HG02642 (cell line): ENCODE results near the gene NGEF.
"Not testable (repeated sequence)": the region's sequence is repeated elsewhere in the genome, so short reads cannot be mapped to it uniquely, and the experiment has no call there.

Source experiments
- ATAC-seq: cut with Tn5 transposase; IDR thresholded peaks from one replicate; pipeline ENCODE4 v1.9.1; 2021; ENCODE audit warnings: mild to moderate bottlenecking; ENCODE audit not compliant: unreplicated experiment, poor library complexity

Gene NGEF

DNA sequence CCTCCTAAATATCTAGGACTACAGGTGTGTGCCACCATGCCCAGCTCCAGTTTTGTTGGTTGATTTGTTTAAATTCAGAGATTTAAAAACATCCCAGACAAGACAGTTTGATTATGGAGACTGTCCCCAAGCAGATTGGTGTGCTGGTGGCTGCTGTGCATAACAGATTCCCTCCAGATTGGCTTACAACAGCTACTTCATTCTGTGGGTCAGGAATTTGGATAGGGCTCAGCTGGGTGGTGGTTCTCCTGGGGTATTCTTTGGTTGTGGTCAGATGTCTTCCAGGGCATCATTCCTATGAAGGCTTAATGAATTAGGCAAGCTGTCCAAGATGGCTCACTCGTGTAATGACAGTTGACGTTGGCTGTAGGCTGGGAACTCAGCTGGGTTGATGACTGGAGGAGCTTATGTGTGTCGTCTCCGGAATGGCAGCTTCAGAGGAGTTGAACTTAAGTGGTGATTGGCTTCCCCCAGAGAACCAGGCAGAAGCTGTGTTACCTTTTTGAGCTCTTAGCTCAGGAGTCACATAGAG, 153.6 kb downstream of the NGEF start:
- ATAC-seq = no peak

DNA sequence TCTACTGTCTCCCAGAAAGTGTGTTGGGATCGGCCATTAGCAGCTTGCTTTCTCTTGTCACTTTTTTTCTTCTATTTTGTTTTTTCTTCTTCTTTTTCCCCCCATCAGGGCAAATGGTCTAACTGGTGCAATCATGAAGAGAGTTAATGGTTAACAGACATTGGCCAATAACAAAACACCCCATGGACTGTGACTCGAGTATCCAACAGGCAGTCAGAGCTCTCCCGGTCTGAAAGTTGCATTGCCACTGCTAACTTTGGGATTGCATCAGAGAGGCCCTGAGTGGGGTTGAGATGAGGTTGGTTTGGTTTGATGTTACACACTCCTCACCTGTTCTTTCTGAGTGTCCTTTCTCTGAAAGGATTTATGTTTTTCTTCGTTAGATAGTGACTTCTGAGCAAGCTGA, 155.9 kb downstream of the NGEF start:
- ATAC-seq = no peak

GRCh38 chr2:232854082-232854481, 159.0 kb downstream of the NGEF start:
- ATAC-seq = no peak

- ATAC-seq = no peak
Measured at GRCh38 chr2:232852676-232853075, 160.4 kb downstream of the NGEF start.

DNA sequence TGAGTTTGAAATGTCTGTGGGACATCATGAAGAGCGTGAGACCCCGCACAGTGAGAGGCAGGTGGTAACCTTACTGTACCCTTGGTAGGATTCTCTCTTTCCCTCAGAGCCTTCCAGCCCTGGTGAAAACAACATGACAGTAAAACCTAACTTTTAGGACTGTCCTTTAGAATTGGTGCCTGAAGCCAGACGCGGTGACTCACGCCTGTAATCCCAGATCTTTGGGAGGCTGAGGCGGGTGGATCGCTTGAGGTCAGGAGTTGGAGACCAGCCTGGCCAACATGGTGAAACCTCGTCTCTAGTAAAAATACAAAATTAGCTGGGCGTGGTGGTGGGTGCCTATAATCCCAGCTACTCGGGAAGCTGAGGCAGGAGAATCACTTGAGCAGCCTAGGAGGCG, 161.0 kb downstream of the NGEF start:
- ATAC-seq = not testable (repeated sequence)

GRCh38 chr2:232850039-232850438, 163.0 kb downstream of the NGEF start:
- ATAC-seq = no peak

DNA sequence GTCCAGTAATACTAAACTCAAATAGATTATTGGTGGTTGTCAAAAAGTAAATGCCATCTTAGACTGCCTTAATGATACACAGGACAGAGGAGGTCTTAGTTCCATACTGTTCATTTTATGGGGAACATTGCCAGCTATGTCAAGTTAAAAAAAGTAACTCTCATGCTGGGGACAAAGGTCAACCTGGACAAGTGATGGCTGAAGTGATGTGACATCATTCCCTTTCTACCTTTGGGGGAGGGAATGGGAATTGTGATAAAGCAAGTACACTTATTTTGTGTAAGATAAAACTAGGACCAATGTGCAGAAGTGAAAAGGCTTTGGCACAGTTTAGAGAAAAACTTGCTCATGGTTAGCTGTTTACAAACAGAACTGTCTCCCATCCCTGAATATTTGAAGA, 167.0 kb downstream of the NGEF start:
- ATAC-seq = no peak

DNA sequence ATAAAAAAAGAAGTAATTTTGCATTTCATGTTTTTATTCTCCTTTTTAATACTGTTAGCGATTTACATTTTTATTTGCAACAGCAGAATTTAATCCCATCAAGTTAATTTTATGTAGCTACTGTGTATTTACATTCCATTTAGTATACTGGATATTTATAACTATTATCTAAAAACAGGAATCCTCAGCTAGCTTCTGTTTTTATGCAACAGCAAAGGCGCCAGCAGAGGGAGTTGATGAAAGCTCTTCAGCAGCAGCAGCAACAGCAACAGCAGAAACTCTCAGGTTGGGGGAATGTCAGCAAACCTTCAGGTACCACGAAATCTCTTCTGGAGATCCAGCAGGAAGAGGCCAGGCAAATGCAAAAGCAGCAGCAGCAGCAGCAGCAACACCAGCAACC, 169.2 kb downstream of the NGEF start:
- ATAC-seq = no peak

- no peak for ATAC-seq
Measured at GRCh38 chr2:232842689-232843088, 170.4 kb downstream of the NGEF start.

GRCh38 chr2:232839411-232840079, 173.5 kb downstream of the NGEF start:
- ATAC-seq = no peak

- ATAC-seq = peak; percentile 69
Measured at GRCh38 chr2:232838406-232838874, 174.6 kb downstream of the NGEF start.

DNA sequence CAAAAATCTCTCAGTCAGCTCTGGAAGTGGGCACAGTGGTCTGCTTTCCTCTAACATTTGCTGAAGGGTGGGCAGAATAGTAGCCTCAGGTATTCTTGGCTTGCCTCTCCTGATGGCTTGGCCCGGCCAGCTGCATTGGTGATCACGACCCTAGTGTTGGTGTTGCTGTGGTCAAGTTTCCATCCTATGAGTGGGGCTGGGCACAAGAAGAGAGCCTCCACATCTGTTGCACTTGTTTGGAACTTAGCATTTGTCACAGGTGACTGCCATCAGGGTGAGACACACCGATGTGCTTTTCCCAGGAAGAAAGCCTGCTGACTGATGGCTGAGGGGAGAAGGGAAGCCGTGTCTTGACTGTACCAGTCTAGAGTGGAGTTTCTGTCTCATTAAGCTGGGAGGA, 176.1 kb downstream of the NGEF start:
- ATAC-seq = no peak

GRCh38 chr2:232835687-232836208, 177.3 kb downstream of the NGEF start:
- no peak for ATAC-seq

GRCh38 chr2:232833830-232834229, 179.2 kb downstream of the NGEF start:
- no peak for ATAC-seq

- ATAC-seq = no peak
Measured at GRCh38 chr2:232831496-232831895, 181.6 kb downstream of the NGEF start.

- no peak for ATAC-seq
Measured at GRCh38 chr2:232829988-232830387, 183.1 kb downstream of the NGEF start.
